K562 treated with DMSO at 1 percent for 24 hours (cell line): ENCODE results near the gene ACTL8. TPM values are rescaled to one million over a fixed set of nuclear protein-coding genes. Genes with fewer than 3 reads are reported as not detected.

Experiments
- total RNA-seq: library from RNA; unstranded; fragments of 300-600 nt; gene quantifications from 2 replicates; pipeline ENCODE4 v1.2.3, GENCODE V29; 2022; ENCODE audit warnings: low read depth; ENCODE audit not compliant: insufficient read depth

ACTL8 gene
- total RNA-seq = 0.22 TPM in 1 of 2 replicates, not detected in the other

DNA sequence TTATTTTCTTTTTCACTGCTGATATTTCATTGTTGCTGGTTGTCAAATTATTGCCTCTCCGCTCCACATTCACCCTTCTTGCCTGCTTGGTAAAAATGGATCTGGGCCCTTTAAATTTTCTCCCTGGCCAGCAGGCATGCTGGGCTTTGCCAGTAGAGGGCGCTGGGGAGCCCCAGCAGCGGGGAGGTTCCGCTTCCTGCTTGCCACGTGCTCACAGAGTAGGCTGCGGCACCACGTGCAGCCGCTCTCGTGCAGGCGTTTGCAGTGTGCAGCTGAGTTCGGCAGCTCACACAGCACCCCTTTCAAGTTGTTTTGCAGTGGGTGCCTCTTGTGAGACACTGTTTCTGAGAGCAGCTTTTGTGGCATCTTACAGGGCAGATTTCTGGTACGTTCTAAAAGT lies at the start of gene ACTL8:
ACTL8 (plus strand) TSS at position 214 of the 400 bp plus-strand sequence. CDS start 67,676 bp downstream, outside the sequence.

Other genes starting within 250 kb of the ACTL8 start
- gene ARHGEF10L, start 215.6 kb upstream of the ACTL8 start, total RNA-seq = 0.08 TPM in 1 of 2 replicates, not detected in the other